Neural progenitor cell (in vitro differentiated cells): ENCODE measurements around the gene MDH1B.

ENCODE experiments used
- EZH2 ChIP-seq: fragments of 200-600 bp; sonication (generic); IDR thresholded peaks from 2 replicates; pipeline ENCODE4 v1.6.1; 2017; ENCODE audit warnings: antibody characterized with exemption, mild to moderate bottlenecking, moderate library complexity
- EZH2phosphoT487 ChIP-seq: fragments of 200-600 bp; sonication (generic); IDR thresholded peaks from 2 replicates; pipeline ENCODE4 v1.6.1; 2017; ENCODE audit warnings: antibody characterized with exemption
- TF ChIP-seq, protein P1 (sequence below): fragments of 200-600 bp; sonication (generic); IDR thresholded peaks from 2 replicates; pipeline ENCODE4 v1.5.1; 2017; ENCODE audit warnings: antibody characterized with exemption, mild to moderate bottlenecking

DNA sequence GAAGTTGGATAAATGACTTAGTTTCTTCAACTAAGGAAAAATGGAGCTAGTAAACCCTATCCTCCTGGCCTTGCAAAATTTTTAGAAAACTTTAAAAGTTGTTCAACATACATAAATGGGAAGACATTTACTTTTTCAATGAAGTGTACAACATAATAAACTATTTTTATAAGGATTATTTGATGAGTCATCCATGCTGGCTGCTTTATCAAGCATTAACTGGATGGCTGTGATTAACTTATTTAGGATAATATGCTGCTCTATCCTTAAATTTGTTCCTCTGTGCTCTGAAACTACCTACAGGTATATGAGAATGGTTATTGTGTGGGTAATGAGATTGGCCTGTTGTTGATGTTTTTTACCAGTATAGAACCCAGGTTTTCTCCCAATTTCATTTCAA lies 68.2 kb downstream of the MDH1B start:
- TF ChIP-seq, protein P1, sequence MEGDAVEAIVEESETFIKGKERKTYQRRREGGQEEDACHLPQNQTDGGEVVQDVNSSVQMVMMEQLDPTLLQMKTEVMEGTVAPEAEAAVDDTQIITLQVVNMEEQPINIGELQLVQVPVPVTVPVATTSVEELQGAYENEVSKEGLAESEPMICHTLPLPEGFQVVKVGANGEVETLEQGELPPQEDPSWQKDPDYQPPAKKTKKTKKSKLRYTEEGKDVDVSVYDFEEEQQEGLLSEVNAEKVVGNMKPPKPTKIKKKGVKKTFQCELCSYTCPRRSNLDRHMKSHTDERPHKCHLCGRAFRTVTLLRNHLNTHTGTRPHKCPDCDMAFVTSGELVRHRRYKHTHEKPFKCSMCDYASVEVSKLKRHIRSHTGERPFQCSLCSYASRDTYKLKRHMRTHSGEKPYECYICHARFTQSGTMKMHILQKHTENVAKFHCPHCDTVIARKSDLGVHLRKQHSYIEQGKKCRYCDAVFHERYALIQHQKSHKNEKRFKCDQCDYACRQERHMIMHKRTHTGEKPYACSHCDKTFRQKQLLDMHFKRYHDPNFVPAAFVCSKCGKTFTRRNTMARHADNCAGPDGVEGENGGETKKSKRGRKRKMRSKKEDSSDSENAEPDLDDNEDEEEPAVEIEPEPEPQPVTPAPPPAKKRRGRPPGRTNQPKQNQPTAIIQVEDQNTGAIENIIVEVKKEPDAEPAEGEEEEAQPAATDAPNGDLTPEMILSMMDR: no peak
- TF ChIP-seq EZH2phosphoT487: no peak
- TF ChIP-seq EZH2: no peak
